Embryonic facial prominence (tissue), 1 donor: ENCODE measurements around the gene RNASE3.
"Not testable (repeated sequence)": the region's sequence is repeated elsewhere in the genome, so short reads cannot be mapped to it uniquely, and the experiment has no call there.

Experiments used
- DNase-seq: peaks from one replicate; pipeline ENCODE4 v3.0.0-alpha.2; 2016; ENCODE audit errors: extremely low spot score

The RNASE3 gene

DNA sequence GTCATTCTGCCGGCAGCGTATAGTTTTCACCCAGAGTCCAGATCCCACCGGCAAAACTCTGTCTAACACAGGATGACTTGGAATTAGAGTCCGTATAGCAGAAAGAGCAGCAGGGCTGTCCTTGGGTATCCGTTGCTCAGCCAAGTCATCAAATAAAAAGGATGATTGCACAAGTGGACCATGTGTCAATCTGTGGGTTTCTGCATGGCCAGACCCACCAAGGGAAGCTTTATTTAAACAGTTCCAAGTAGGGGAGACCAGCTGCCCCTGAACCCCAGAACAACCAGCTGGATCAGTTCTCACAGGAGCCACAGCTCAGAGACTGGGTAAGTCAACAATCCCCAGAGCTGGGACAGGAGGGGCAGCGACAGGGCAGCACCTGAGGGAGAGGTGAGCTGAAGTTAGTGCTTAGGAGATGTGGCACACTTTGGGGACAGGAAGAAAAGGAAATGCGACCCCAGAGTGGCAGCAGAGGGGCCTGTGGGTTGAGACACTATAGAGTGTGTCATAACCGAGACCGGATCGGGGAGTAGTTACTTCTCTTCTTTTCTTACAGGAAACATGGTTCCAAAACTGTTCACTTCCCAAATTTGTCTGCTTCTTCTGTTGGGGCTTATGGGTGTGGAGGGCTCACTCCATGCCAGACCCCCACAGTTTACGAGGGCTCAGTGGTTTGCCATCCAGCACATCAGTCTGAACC, at the start of gene RNASE3:
RNASE3 (plus strand) TSS at position 260 of the 700 bp plus-strand sequence; CDS start at position 562, 302 bp downstream.
- not testable (repeated sequence) for DNase-seq

DNA sequence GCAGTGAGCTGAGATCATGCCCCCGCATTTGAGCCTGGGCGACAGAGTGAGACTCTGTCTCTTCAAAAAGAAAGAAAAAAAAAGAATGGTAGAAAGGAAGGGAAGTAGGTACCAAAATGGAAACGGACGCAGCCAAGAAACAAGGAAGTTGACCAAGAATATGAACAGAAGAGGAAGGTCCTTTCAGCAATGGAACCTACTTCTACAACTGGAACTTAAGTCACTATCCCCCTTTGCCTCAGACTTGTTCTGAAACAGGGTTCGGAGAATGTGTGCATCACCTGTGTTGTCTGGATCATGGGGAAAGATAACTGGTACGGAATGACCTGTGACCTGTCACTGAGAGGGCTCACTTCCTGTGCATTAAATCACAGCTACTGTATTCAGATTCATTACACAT, 44.6 kb upstream of the RNASE3 start:
- DNase-seq: no peak

DNA sequence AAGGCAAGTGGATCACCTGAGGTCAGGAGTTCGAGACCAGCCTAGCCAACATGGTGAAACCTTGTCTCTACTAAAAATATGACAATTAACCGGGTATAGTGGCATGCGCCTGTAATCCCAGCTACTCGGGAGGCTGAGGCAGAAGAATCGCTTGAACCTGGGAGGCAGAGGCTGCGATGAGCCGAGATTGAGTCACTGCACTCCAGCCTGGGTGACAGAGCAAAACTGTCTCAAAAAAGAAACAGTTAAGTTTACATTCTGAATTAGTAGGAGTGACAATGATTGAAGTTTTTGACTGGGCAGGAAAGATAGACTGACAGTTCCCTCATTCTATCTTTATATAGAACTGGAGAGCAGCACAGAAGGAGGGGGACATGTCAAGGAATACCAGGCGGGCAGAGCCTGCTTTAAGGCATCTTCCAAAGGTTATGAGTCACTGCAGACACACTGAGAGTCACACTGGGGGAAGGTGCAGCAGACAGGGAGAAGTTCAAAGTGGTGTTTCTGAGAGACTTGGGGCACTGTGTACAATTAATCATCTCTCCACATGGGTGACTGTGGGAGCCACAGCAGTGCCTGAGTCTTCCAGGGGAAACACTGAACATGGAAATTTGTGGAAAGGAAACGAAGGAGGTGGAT, 42.8 kb upstream of the RNASE3 start:
- no peak for DNase-seq

DNA sequence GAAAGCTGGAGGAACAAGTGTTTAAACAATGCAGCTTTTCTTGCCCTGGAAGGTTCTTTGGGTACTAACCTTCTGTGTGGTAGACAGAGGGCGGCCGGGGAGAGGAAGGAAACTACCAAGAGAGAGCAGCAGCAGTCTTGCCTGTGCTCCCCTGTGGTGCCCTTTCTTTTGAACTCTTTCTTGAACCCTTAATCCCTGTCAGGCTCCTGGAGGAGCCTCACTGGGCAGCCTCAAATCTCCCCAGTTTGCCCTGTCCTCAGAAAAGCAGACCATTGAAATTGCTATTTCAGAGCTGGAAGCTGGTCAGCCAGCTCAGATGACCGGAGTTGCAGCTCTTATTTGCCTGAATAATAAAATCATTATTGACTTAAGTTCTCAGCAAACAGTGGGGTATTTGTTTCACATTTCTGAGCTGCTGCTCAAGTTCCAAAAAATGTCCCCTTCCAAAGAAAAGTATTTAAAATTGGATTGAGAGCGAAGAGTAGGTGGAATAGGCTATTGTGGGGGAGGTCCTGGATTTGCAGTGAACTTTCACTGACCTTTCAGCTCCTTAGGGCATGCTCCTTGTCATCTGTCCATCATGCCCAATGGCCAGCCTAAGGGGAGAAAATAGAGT, 42.1 kb upstream of the RNASE3 start:
- no peak for DNase-seq

DNA sequence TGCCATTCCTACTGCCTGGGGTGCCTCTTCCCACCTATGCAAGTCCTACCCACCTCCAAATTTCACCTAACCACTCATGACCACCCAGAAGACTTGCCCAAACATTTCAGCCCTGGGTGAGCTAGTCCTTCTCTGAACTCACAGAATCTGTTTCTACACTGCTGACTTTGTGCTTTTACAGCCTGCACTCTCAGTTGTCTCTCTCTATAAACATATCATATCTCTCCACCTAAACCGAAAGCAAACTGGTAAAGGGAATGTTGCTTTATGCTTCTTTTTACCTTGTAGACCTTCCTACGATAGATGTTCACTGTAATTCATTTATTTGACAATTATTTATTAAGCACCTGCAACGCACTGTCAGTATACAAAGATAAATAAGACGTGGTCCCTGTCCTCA, 38.1 kb upstream of the RNASE3 start:
- no peak for DNase-seq

DNA sequence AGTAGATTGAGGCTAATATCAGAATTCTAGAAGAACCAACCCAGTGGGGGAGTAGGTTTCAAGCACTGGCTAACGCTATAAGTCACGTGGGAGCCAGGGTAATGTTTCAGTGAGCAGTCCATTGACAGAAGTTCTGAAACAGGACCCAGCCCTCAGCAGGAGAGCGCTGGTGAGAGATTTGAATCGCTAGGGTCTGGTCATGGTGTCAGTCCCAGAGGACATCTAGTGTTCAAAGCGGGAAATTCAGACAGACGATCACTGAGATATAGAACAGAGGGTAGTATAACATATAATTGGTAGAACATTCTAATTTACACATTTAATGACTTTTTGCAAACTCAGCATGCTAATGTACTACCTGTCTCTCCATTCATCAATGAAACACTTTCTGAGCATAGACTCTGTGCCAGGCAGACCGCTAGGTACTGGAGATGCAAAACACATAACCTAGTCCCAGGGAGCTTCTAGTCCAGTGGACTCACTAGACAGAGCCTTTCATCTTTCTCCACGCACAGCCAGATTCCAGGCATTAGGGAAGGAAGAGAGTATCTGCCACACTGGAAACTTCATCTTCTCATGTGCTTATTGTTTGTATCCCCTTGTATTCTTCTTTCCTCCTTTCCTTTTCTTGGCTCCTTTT, 35.4 kb upstream of the RNASE3 start:
- peak; percentile 9 for DNase-seq

DNA sequence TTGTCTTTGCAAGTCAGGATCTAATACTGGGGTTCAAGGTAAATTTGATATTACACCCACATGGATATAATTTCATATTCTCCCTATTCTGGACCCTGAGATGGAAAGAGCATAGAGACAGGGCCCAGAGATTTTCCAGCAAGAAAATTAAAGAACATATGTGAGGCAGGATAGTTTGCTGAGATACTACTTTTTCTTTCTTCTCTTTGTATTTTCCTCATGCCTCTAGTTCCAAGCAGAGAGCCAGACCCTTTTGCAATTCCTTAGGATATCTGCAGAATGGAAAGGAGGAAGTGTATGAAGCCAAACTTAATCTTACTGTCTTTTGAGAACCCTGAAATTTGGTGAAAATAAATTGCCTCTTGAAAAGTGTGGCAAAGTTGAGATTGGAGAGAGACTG, 34.0 kb upstream of the RNASE3 start:
- DNase-seq: no peak

DNA sequence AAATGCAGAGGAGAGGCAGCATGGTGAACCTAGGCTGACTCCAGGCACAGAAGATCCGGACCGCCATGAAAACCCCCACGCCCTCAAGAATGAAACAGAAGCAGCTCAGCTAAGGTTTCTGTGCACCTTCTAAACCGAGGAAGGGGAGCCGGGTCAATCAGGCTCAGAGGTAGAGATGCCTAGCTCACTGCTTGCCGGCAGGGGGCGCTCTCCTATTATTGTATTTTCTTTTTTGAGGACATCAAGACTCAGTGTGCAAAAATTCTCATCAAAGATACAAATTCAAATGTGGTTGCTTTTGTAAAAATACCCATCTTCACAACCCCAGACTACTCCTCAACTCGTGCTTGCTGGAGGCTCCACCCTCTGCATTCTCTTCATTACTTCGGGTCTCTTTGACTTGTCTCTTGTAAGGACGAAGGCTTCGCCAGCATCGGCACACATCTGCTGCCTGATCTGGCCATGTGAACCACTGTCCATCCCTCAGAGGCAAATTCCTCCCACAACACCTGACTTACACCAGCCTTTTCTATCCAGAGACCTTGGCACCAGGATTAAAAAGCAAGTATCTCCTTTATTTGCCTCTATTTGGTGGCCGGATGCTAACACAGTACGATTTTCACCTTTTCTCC, 33.4 kb upstream of the RNASE3 start:
- DNase-seq: no peak

- DNase-seq: no peak
These were observed 25.0 kb upstream of the RNASE3 start for GRCh38 chr14:20866194-20866593.

- DNase-seq: no peak
These were observed 24.2 kb upstream of the RNASE3 start for GRCh38 chr14:20866963-20867362.

- no peak for DNase-seq
These were observed 17.6 kb upstream of the RNASE3 start for GRCh38 chr14:20873370-20874177.

DNA sequence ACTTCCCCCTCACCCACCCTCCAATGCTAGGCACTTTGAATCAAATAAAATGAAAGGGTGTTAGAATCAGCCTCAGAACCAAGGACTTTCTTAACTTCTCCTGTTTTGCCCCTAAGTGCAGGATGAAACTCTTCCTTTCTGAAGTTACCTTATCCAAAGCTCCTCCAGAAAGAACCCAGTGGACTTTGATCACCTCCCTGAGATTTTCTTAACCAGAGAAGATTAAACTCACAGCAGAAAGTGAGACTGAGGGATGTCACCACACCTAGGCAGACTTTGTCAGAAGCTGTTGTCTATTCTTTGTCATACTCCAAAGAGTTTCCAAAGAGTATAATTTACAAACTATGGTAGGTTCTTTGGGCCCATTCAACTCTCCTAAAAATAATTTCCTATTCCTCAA, 14.2 kb upstream of the RNASE3 start:
- DNase-seq: no peak

- no peak for DNase-seq
These were observed 12.5 kb upstream of the RNASE3 start for GRCh38 chr14:20878695-20879094.

DNA sequence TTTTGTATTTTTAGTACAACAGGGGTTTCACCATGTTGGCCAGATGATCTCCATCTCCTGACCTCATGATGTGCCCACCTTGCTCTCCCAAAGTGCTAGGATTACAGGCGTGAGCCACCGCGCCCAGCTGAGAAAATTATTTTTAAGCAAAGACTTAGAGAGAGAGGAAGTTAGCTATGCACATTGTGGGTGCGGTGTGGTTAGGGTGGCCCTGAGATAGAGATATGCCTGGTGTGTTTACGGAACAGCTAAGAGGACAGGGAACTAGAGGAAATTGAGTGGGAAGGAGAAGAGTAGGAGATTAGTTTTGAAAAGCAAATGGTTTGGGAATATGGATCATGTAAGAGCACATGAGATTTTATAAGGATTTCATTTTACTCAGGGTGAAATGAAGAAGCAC, 10.0 kb upstream of the RNASE3 start:
- not testable (repeated sequence) for DNase-seq

DNA sequence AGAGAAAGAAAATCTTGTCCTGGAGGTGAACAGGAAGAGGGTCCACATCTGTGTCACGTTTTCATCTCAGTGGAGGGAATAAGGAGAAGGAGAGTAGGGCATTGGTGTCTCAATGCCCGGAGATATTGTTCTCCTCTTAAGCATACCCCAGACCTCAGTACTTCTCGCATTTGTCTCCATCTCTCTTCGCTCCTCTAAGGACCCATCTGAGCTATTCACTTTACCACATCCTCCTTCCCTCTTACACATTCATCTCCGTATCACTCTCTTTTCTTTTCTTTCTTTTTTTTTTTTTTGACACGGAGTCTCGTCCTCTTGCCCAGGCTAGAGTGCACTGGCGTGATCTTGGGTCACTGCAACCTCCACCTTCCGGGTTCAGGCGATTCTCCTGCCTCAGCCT, 8.4 kb upstream of the RNASE3 start:
- DNase-seq: not testable (repeated sequence)

DNA sequence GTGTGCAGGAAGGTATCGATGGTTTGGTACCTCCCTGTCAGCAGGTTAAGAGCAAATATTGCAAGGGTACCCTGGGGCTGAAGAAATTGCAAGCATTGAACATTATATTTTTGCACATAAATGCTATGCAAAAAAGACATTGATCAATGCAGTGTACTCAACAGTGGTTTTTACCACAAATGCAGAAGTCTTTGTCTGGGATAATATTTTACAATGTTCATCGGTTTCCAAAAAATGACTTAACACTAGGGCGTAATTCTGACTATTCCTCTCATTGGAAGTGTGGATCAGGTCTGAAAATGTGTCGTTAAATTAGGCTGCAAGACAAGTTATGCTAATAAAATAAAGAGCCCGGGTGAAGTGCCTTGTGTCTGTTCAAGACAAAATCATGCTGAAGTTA, 2.8 kb upstream of the RNASE3 start:
- not testable (repeated sequence) for DNase-seq

GRCh38 chr14:20895322-20895721, 4.1 kb downstream of the RNASE3 start:
- not testable (repeated sequence) for DNase-seq

DNA sequence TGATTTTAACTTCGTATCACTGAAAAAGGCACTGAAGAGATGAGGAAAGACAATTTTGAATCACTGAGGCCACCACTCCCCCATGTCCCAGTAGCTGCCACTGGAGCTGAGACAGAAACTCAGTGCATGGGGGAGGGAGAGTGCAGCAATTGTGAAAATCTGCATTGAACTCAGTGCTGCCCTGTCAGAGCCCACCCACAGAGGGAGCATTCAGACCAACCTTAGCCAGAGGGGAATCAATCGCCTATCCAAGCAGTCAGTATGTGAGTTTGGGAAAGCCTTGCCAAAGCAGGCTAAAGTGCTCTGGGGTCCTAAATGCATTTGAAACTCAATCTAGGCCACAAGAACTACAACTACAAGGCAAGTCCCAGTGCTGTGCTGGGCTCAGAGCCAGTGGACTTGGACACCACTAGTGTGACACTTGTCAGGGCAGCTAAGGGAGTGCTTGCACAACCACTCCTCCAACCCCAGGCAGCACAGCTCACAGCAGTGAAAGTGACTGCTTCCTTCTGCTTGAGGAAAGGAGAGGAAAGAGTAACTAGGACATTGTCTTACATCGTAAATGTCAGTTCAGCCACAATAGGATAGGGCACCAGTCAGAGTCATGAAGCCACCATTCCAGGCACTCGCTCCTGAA, 13.3 kb downstream of the RNASE3 start:
- no peak for DNase-seq

DNA sequence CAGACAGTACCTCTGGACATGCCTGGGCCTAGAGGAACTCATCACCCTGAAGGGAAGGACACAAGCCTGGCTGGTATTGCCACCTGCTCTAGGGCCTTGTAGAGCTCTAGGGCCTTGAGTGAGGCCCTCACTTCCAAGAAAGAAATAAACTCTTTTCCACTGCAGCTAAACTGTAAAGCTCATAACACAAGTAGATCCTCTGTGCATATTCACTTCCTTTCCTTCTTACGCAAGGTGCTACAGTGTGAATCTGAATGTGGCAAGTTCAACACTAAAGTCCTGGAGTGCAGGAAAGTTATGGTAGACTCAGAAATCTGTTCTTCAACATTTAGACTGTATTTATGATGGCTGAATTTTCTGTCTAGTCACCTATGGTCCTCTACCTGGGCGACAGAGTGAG, 14.5 kb downstream of the RNASE3 start:
- DNase-seq: no peak

DNA sequence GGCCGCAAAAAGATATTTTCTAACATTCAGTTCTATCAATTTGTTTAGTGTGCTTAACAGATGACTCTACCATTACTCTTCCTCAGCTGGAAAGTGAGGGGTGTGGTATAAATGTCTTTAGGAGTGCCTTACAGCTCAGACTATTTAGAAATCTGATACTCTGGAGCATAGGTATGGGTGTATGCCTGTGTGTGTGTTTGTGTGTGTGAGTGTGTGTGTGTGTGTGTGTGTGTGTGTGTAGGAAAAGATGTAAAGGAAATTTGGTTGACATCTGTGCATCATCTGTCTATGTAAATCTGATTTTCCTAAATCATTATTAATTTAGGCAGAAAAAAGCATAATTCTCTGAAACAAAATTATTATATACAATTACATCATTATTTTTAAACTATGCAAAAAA, 16.0 kb downstream of the RNASE3 start:
- no peak for DNase-seq

DNA sequence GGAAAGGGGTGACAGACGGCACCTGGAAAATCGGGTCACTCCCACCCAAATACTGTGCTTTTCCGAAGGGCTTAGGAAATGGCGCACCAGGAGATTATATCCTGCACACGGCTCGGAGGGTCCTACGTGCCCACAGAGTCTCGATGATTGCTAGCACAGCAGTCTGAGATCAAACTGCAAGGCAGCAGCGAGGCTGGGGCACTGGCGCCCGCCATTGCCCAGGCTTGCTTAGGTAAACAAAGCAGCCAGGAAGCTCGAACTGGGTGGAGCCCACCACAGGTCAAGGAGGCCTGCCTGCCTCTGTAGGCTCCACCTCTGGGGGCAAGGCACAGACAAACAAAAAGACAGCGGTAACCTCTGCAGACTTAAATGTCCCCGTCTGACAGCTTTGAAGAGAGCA, 19.6 kb downstream of the RNASE3 start:
- not testable (repeated sequence) for DNase-seq
